ENCODE measurements around the gene TEPSIN.

DNA sequence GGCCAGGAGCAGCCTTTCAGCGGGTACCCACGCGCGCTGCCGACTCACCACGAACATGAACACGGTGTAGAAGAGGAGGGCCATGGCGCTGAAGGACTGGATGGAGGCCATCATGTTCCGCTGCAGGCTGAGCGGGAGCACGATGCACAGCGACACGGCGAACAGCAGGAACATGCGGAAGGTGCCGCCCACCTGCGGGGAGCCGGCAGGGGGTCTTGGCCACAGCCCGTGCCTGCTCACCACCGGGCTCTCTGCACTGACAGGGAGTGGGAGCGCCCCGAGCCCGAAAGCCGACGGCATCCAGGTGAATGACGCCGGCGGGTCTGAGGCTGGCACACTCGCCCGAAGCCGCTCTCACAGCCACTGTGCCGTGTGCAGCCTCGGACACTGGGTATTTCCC lies 43.3 kb upstream of the TEPSIN start:
- TF ChIP-seq, protein P1, sequence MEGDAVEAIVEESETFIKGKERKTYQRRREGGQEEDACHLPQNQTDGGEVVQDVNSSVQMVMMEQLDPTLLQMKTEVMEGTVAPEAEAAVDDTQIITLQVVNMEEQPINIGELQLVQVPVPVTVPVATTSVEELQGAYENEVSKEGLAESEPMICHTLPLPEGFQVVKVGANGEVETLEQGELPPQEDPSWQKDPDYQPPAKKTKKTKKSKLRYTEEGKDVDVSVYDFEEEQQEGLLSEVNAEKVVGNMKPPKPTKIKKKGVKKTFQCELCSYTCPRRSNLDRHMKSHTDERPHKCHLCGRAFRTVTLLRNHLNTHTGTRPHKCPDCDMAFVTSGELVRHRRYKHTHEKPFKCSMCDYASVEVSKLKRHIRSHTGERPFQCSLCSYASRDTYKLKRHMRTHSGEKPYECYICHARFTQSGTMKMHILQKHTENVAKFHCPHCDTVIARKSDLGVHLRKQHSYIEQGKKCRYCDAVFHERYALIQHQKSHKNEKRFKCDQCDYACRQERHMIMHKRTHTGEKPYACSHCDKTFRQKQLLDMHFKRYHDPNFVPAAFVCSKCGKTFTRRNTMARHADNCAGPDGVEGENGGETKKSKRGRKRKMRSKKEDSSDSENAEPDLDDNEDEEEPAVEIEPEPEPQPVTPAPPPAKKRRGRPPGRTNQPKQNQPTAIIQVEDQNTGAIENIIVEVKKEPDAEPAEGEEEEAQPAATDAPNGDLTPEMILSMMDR (IDR thresholded peaks at IDR 0.05), result no peak
- no peak for TF ChIP-seq POLR2A (IDR thresholded peaks at IDR 0.05)
- no peak for TF ChIP-seq POLR2AphosphoS5 (IDR thresholded peaks at IDR 0.05)
